ENCODE data around the gene CXCL6. TPM values are rescaled to one million over a fixed set of nuclear protein-coding genes. Genes with fewer than 3 reads are reported as not detected.

Gene CXCL6
- not detected for total RNA-seq

GRCh38 chr4:73836373-73837279, at the start of gene CXCL6:
Gene CXCL6 (plus strand): TSS chr4:73836678. CDS start chr4:73836751, 73 bp downstream.
- H3K36me3 Mint-ChIP-seq = no peaks in the 10 kb centered on the region
- H3K4me3 Mint-ChIP-seq = no peak within 1 kb of the TSS
- H3K4me1 Mint-ChIP-seq = no peaks in the 10 kb centered on the region
- peaks cover 36% of the 10 kb centered on the region for H3K27me3 Mint-ChIP-seq
- H3K27ac Mint-ChIP-seq = no peak within 1 kb of the TSS
- DNase-seq = no peak
- H3K9me3 Mint-ChIP-seq = no peaks in the 10 kb centered on the region

- H3K9me3 Mint-ChIP-seq = peaks cover under 1% of the 10 kb centered on the region
- H3K27me3 Mint-ChIP-seq = no peaks in the 10 kb centered on the region
- H3K4me1 Mint-ChIP-seq = no peaks in the 10 kb centered on the region
- no peaks in the 10 kb centered on the region for H3K36me3 Mint-ChIP-seq
- H3K4me3 Mint-ChIP-seq = no peak overlapping the region
- DNase-seq = no peak
- H3K27ac Mint-ChIP-seq = no peak overlapping the region
These were observed 48.1 kb upstream of the CXCL6 start for GRCh38 chr4:73788411-73788810.

GRCh38 chr4:73798842-73799241, 37.6 kb upstream of the CXCL6 start:
- Mint-ChIP-seq H3K9me3 (peaks cover 7% of the 10 kb centered on the region), H3K4me1 (no peaks in the 10 kb centered on the region), H3K27ac (no peak overlapping the region), H3K4me3 (no peak overlapping the region), H3K27me3 (no peaks in the 10 kb centered on the region), H3K36me3 (no peaks in the 10 kb centered on the region)
- DNase-seq = no peak

- no peaks in the 10 kb centered on the region for H3K36me3 Mint-ChIP-seq
- H3K27ac Mint-ChIP-seq = no peak overlapping the region
- H3K4me3 Mint-ChIP-seq = no peak overlapping the region
- H3K4me1 Mint-ChIP-seq = no peaks in the 10 kb centered on the region
- DNase-seq = no peak
- peaks cover 10% of the 10 kb centered on the region for H3K9me3 Mint-ChIP-seq
- H3K27me3 Mint-ChIP-seq = no peaks in the 10 kb centered on the region
These were observed 36.3 kb upstream of the CXCL6 start for GRCh38 chr4:73800206-73800605.

GRCh38 chr4:73801692-73802091, 34.8 kb upstream of the CXCL6 start:
- no peak overlapping the region for H3K27ac Mint-ChIP-seq
- no peaks in the 10 kb centered on the region for H3K4me1 Mint-ChIP-seq
- H3K27me3 Mint-ChIP-seq = no peaks in the 10 kb centered on the region
- H3K36me3 Mint-ChIP-seq = no peaks in the 10 kb centered on the region
- H3K9me3 Mint-ChIP-seq = peaks cover 10% of the 10 kb centered on the region
- DNase-seq = no peak
- H3K4me3 Mint-ChIP-seq = no peak overlapping the region

GRCh38 chr4:73803213-73803612, 33.3 kb upstream of the CXCL6 start:
- H3K27me3 Mint-ChIP-seq = no peaks in the 10 kb centered on the region
- H3K4me1 Mint-ChIP-seq = no peaks in the 10 kb centered on the region
- no peaks in the 10 kb centered on the region for H3K36me3 Mint-ChIP-seq
- H3K4me3 Mint-ChIP-seq = no peak overlapping the region
- no peak for DNase-seq
- peaks cover 10% of the 10 kb centered on the region for H3K9me3 Mint-ChIP-seq
- H3K27ac Mint-ChIP-seq = no peak overlapping the region

GRCh38 chr4:73810191-73810590, 26.3 kb upstream of the CXCL6 start:
- DNase-seq = no peak
- Mint-ChIP-seq H3K4me1 (no peaks in the 10 kb centered on the region), H3K27me3 (no peaks in the 10 kb centered on the region), H3K27ac (no peak overlapping the region), H3K36me3 (no peaks in the 10 kb centered on the region), H3K9me3 (no peaks in the 10 kb centered on the region), H3K4me3 (no peak overlapping the region)

GRCh38 chr4:73811841-73812240, 24.6 kb upstream of the CXCL6 start:
- no peak for DNase-seq
- H3K9me3 Mint-ChIP-seq = no peaks in the 10 kb centered on the region
- no peak overlapping the region for H3K27ac Mint-ChIP-seq
- H3K4me3 Mint-ChIP-seq = no peak overlapping the region
- H3K27me3 Mint-ChIP-seq = no peaks in the 10 kb centered on the region
- no peaks in the 10 kb centered on the region for H3K4me1 Mint-ChIP-seq
- no peaks in the 10 kb centered on the region for H3K36me3 Mint-ChIP-seq

GRCh38 chr4:73814679-73815078, 21.8 kb upstream of the CXCL6 start:
- Mint-ChIP-seq H3K9me3 (no peaks in the 10 kb centered on the region), H3K4me1 (no peaks in the 10 kb centered on the region), H3K36me3 (no peaks in the 10 kb centered on the region), H3K27me3 (no peaks in the 10 kb centered on the region), H3K4me3 (no peak overlapping the region), H3K27ac (no peak overlapping the region)
- DNase-seq = no peak

- no peak overlapping the region for H3K4me3 Mint-ChIP-seq
- H3K27me3 Mint-ChIP-seq = no peaks in the 10 kb centered on the region
- no peak overlapping the region for H3K27ac Mint-ChIP-seq
- H3K4me1 Mint-ChIP-seq = no peaks in the 10 kb centered on the region
- DNase-seq = no peak
- no peaks in the 10 kb centered on the region for H3K9me3 Mint-ChIP-seq
- H3K36me3 Mint-ChIP-seq = no peaks in the 10 kb centered on the region
These were observed 21.3 kb upstream of the CXCL6 start for GRCh38 chr4:73815145-73815544.

GRCh38 chr4:73816814-73817213, 19.7 kb upstream of the CXCL6 start:
- DNase-seq = no peak
- Mint-ChIP-seq H3K27me3 (no peaks in the 10 kb centered on the region), H3K4me3 (no peak overlapping the region), H3K36me3 (no peaks in the 10 kb centered on the region), H3K9me3 (no peaks in the 10 kb centered on the region), H3K4me1 (no peaks in the 10 kb centered on the region), H3K27ac (no peak overlapping the region)

GRCh38 chr4:73817341-73817740, 19.1 kb upstream of the CXCL6 start:
- no peak for DNase-seq
- Mint-ChIP-seq H3K27ac (no peak overlapping the region), H3K27me3 (no peaks in the 10 kb centered on the region), H3K4me3 (no peak overlapping the region), H3K4me1 (no peaks in the 10 kb centered on the region), H3K36me3 (no peaks in the 10 kb centered on the region), H3K9me3 (no peaks in the 10 kb centered on the region)

- no peaks in the 10 kb centered on the region for H3K9me3 Mint-ChIP-seq
- H3K4me1 Mint-ChIP-seq = no peaks in the 10 kb centered on the region
These were observed 15.2 kb upstream of the CXCL6 start for GRCh38 chr4:73821325-73821724.

GRCh38 chr4:73822389-73822788, 14.1 kb upstream of the CXCL6 start:
- no peak for DNase-seq
- Mint-ChIP-seq H3K9me3 (no peaks in the 10 kb centered on the region), H3K27ac (no peak overlapping the region), H3K27me3 (no peaks in the 10 kb centered on the region), H3K4me3 (no peak overlapping the region), H3K36me3 (no peaks in the 10 kb centered on the region), H3K4me1 (no peaks in the 10 kb centered on the region)

More at GRCh38 chr4:73821325-73821724, 15.2 kb upstream of the CXCL6 start:
- no peak for DNase-seq
- no peaks in the 10 kb centered on the region for H3K36me3 Mint-ChIP-seq
- no peaks in the 10 kb centered on the region for H3K27me3 Mint-ChIP-seq
- no peak overlapping the region for H3K27ac Mint-ChIP-seq
- no peak overlapping the region for H3K4me3 Mint-ChIP-seq

GRCh38 chr4:73822812-73823504, 13.5 kb upstream of the CXCL6 start:
- H3K36me3 Mint-ChIP-seq = no peaks in the 10 kb centered on the region
- peaks cover 2% of the 10 kb centered on the region for H3K9me3 Mint-ChIP-seq
- H3K27ac Mint-ChIP-seq = no peak overlapping the region
- no peaks in the 10 kb centered on the region for H3K27me3 Mint-ChIP-seq
- H3K4me3 Mint-ChIP-seq = no peak overlapping the region
- H3K4me1 Mint-ChIP-seq = no peaks in the 10 kb centered on the region
- no peak for DNase-seq

GRCh38 chr4:73823760-73824159, 12.7 kb upstream of the CXCL6 start:
- Mint-ChIP-seq H3K27me3 (no peaks in the 10 kb centered on the region), H3K4me3 (no peak overlapping the region), H3K27ac (no peak overlapping the region), H3K36me3 (no peaks in the 10 kb centered on the region), H3K9me3 (peaks cover 2% of the 10 kb centered on the region), H3K4me1 (no peaks in the 10 kb centered on the region)
- no peak for DNase-seq

All from activated naive CD8-positive, alpha-beta T cell treated with anti-CD3 and anti-CD28 coated beads for 36 hours (primary cell).